ENCODE data around the gene PRKD2. TPM values are rescaled to one million over a fixed set of nuclear protein-coding genes. Genes with fewer than 3 reads are reported as not detected.

Gene PRKD2
- total and polyA plus RNA-seq, 2 of the 8 experiments (the other 6 are each of a cell fraction or from before 2014, with no cell fraction given) = 24.4 to 63.8 TPM

DNA sequence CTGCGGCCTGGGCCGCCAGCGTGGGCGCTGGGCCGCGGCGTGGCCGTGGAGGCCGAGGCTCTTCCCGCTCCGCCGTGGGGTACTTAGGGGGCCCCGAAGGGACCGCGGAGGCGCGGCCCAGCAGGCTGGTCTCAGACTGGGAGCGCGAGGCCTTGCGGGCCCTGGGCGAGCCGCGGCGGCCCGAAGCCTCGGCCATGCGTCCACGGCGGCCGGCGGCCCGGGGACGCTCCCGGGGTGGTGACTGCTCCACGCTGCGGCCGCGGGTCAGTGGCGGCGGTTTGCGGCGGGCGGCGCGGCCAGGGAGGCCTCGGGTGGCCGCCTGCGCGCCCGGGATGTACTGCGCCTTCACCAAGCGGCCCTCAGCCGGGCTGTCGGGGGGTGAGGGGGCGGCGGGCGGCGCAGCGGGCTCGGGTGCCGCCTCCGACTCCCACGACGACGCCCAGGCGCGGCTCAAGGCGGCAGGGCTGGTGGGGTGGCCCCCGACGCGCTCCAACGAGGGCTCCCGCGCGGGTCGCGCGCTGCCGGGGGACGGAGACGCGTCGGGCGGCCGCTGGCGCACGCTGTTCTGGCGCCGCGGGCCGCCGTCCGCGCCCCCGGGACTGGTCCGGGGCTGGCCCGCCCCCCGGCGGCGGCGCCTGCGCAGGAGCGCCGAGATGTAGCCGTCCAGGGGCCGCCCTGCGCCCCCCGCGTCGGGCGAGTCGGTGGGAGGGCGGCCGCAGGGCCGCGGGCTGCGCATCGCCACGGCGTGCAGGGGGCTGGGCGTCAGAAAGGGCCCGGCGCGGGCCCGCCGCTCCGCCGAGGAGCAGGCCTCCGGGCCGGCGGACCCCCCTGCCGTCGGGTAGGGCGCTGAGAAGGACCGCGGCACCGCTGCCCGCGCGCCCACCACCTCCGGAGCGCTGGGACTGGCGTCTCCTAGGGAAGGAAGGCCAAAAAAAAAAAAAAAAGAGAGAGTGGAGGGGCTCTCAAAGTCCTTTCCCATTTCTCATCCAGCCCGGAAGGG is 67.7 kb downstream of the PRKD2 start:
- H4K8ac ChIP-seq (ENCODE audit: extremely low read depth, insufficient read depth, low read length) = peak overlapping the region; percentile 85; the same call in 1 of the 2 replicates
- no peak overlapping the region for H4K5ac ChIP-seq (ENCODE audit: insufficient read length, low read depth, low read length)
- H3K9me3 ChIP-seq (ENCODE audit: insufficient read depth in 2 of 2, low read depth in 1 of 2, low read length in 1 of 2) = peaks cover 0 to 8% of the 10 kb centered on the region in 2 experiments; a peak in 1 of 4 replicates
- peak in 1 of 2 experiments; percentile 55 for DNase-seq (ENCODE audit: low read depth in 1 of 2, low spot score in 2 of 2)
- no peak overlapping the region for H3K4ac ChIP-seq (replicated peaks; ENCODE audit: insufficient read length, low read depth, low read length)
- H3K9ac ChIP-seq (replicated peaks in 1 of 4; ENCODE audit: extremely low read depth in 1 of 4, low read depth in 3 of 4, low read length in 3 of 4) = no peak overlapping the region
- peak overlapping the region in 2 of 4 experiments; percentile 4 to 52; a peak in 4 of 8 replicates for H3K4me3 ChIP-seq (ENCODE audit: extremely low read depth in 1 of 4, insufficient read depth in 2 of 4, low read depth in 3 of 4, low read length in 4 of 4)
- H3K4me2 ChIP-seq (ENCODE audit: insufficient read depth in 1 of 2, low read depth in 2 of 2, low read length in 2 of 2) = peak overlapping the region; percentile 38 to 63; a peak in 3 of 4 replicates
- no peak overlapping the region for H2AFZ ChIP-seq (ENCODE audit: low read length)
- H3K79me1 ChIP-seq (ENCODE audit: low read depth, low read length) = no peaks in the 10 kb centered on the region
- peaks cover 0 to 8% (median 0%) of the 10 kb centered on the region in 4 experiments; a peak in 1 of 8 replicates for H3K36me3 ChIP-seq (ENCODE audit: control insufficient read depth in 2 of 4, insufficient read depth in 4 of 4, low read length in 3 of 4)
- H3K27me3 ChIP-seq (replicated peaks in 1 of 4; ENCODE audit: control insufficient read depth in 3 of 4, extremely low read depth in 1 of 4, insufficient read depth in 3 of 4, low read length in 3 of 4) = peaks cover 30 to 48% (median 41%) of the 10 kb centered on the region in 4 experiments
- H3K14ac ChIP-seq (ENCODE audit: insufficient read length) = no peak overlapping the region
- H3K79me2 ChIP-seq (ENCODE audit: control insufficient read depth in 1 of 2, insufficient read depth in 2 of 2, low read length in 2 of 2) = no peaks in the 10 kb centered on the region
- no peak overlapping the region for H2BK15ac ChIP-seq (ENCODE audit: low read length)
- H2BK5ac ChIP-seq (ENCODE audit: low read depth, low read length) = no peak overlapping the region
- WGBS, 2 experiments (ENCODE audit: extremely low coverage in 1 of 2, insufficient coverage in 1 of 2, insufficient read length in 1 of 2, insufficient replicate concordance in 2 of 2, low coverage in 1 of 2, low lambda C conversion rate in 2 of 2, missing lambda C conversion rate in 1 of 2) = 11% methylated on average over 72 of the region's 144 CpGs; no CpG with 5 or more reads in 1 of the 2 experiments
- H3K23ac ChIP-seq (ENCODE audit: insufficient read length) = no peak overlapping the region
- no peak overlapping the region for H2BK120ac ChIP-seq (replicated peaks; ENCODE audit: low read depth, low read length)
- ChIA-PET POLR2A (ENCODE audit: partially characterized antibody) (interaction anchor here (0.9 to 1.5 kb wide), 5 partner anchors 8 to 26 kb away, joined by 3 to 6 read pairs (median 3); no protein-coding TSS in a partner anchor), CTCF (ENCODE audit: partially characterized antibody) (interaction anchor here (0.9 to 1.5 kb wide), 4 partner anchors 10 to 28 kb away, joined by 3 to 7 read pairs (median 5); no protein-coding TSS in a partner anchor)
- no peak overlapping the region for H2BK12ac ChIP-seq (ENCODE audit: low read depth, low read length)
- no peak overlapping the region for H3K56ac ChIP-seq (replicated peaks; ENCODE audit: insufficient read length, low read depth, low read length)
- H3K23me2 ChIP-seq (ENCODE audit: low read depth, low read length) = peaks cover 7% of the 10 kb centered on the region; the same call in 1 of the 2 replicates
- H4K91ac ChIP-seq (replicated peaks; ENCODE audit: insufficient read length, low read length) = no peak overlapping the region
- H2BK20ac ChIP-seq (ENCODE audit: low read length) = no peak overlapping the region
- H3K27ac ChIP-seq (ENCODE audit: low read depth, low read length) = no peak overlapping the region
- FAIRE-seq = no peak
- peaks cover 0 to 5% (median 1%) of the 10 kb centered on the region in 4 experiments; a peak in 3 of 7 replicates for H3K4me1 ChIP-seq (replicated peaks in 1 of 4; ENCODE audit: control insufficient read depth in 3 of 4, insufficient read depth in 4 of 4, low read length in 3 of 4)
- no peak overlapping the region for H2AK5ac ChIP-seq (ENCODE audit: low read depth, low read length)
- no peaks in the 10 kb centered on the region for H4K20me1 ChIP-seq (replicated peaks in 1 of 2; ENCODE audit: control insufficient read depth in 1 of 2, insufficient read depth in 2 of 2, low read length in 2 of 2)
- no peak overlapping the region; the same call in 1 of the 2 replicates for H3K18ac ChIP-seq (ENCODE audit: extremely low read depth, low read length)
- TF ChIP-seq TBP (IDR thresholded peaks at IDR 0.05; ENCODE audit: low read depth, low read length) (no peak), PHF8 (conservative IDR thresholded peaks at IDR 0.05; ENCODE audit: low read depth, low read length) (no peak), GTF2F1 (IDR thresholded peaks at IDR 0.05; ENCODE audit: borderline replicate concordance, low read depth, low read length) (no peak), ASH2L (IDR thresholded peaks at IDR 0.05; ENCODE audit: low read length) (no peak), EGR1 (IDR thresholded peaks at IDR 0.05; ENCODE audit: borderline replicate concordance, low read depth, low read length) (no peak), MAFK (IDR thresholded peaks at IDR 0.05; ENCODE audit: low read depth, low read length) (no peak), SIN3A (conservative IDR thresholded peaks at IDR 0.05 in 1 of 2, IDR thresholded peaks at IDR 0.05 in 1 of 2; ENCODE audit: low read depth in 1 of 2, low read length in 2 of 2) (no peak), CTBP2 (IDR thresholded peaks at IDR 0.05; ENCODE audit: borderline replicate concordance, insufficient read depth, insufficient read length, low read length) (no peak), TAF1 (IDR thresholded peaks at IDR 0.05; ENCODE audit: low read depth, low read length) (no peak), NANOG (IDR thresholded peaks at IDR 0.05; ENCODE audit: insufficient read depth, low read depth, low read length, poor library complexity, severe bottlenecking) (no peak)

All from H1 (cell line).